KMS-11 (cell line): ENCODE data around the gene DUS4L.

Source experiments
- H2AFZ ChIP-seq: fragments of 200-600 bp; sonication (generic); 2 replicates; pipeline ENCODE4 v1.6.1; 2016; ENCODE audit warnings: antibody characterized with exemption, mixed run types, low read depth
- H3K27ac ChIP-seq: fragments of 200-600 bp; sonication (generic); 2 replicates; pipeline ENCODE4 v1.6.1; 2016; ENCODE audit warnings: mild to moderate bottlenecking, mixed run types
- H3K27me3 ChIP-seq: fragments of 200-600 bp; sonication (generic); 2 replicates; pipeline ENCODE4 v1.6.1; 2017; ENCODE audit warnings: mild to moderate bottlenecking, low read depth, mixed run types, moderate library complexity; ENCODE audit not compliant: insufficient read depth
- H3K36me3 ChIP-seq: fragments of 200-600 bp; sonication (generic); 2 replicates; pipeline ENCODE4 v1.6.1; 2017; ENCODE audit warnings: mild to moderate bottlenecking, mixed run types; ENCODE audit not compliant: insufficient read depth
- H3K4me1 ChIP-seq: fragments of 200-600 bp; sonication (generic); 2 replicates; pipeline ENCODE4 v1.6.1; 2016; ENCODE audit warnings: mild to moderate bottlenecking, low read depth, mixed run types; ENCODE audit not compliant: poor library complexity, severe bottlenecking
- H3K4me2 ChIP-seq: fragments of 200-600 bp; sonication (generic); 2 replicates; pipeline ENCODE4 v1.7.0; 2016; ENCODE audit warnings: mild to moderate bottlenecking, mixed run types
- H3K4me3 ChIP-seq: fragments of 200-600 bp; sonication (generic); IDR thresholded peaks from 2 replicates; pipeline ENCODE4 v1.6.1; 2017; ENCODE audit warnings: low read depth, low read length, mixed read lengths; ENCODE audit not compliant: insufficient read depth
- H3K79me2 ChIP-seq: fragments of 200-600 bp; sonication (generic); 2 replicates; pipeline ENCODE4 v1.6.1; 2016; ENCODE audit warnings: low read depth, mixed run types; ENCODE audit not compliant: insufficient read depth
- H3K9ac ChIP-seq: fragments of 200-600 bp; sonication (generic); 2 replicates; pipeline ENCODE4 v1.6.1; 2016; ENCODE audit warnings: mild to moderate bottlenecking, mixed run types
- H4K20me1 ChIP-seq: fragments of 200-600 bp; sonication (generic); 2 replicates; pipeline ENCODE4 v1.6.1; 2016; ENCODE audit warnings: mild to moderate bottlenecking, mixed run types; ENCODE audit not compliant: insufficient read depth
- TF ChIP-seq, protein P1 (sequence below): fragments of 200-600 bp; sonication (generic); conservative IDR thresholded peaks from 2 replicates; pipeline ENCODE4 v1.6.1; 2017; ENCODE audit warnings: low read depth, mild to moderate bottlenecking, antibody characterized with exemption, low read length, moderate library complexity, mixed read lengths

The DUS4L gene

DNA sequence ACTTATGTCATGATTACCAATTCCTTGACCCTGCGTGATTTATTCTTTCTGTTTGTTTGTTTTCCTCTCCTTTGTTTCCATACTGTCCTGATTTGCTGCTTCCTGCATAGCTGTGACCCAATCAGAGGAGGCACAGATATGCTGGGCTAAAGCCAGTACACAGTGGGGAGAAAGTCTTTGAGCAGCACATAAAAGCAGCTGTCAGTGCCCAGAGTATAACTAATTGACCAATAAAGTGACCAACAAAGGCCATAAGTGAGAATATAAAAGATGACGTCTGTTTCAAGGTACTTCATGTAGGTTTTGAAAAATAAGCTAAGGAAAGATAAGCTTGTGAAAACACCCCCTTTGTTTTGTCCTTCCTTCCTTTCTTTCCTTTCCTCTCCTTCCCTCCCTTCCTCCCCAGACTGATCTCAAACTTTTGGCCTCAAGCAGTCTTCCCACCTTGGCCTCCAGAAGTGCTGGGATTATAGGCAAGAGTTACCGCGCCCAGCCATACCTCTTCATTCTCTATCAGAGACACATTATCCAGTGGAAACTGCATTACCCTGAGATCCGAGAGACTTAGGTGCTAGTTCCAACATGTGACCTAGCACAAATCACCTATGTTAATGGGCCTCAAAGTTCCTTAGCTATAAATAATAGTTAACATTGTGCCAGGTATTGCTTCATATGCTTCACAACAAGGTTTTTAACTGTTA, 33.3 kb downstream of the DUS4L start:
- Histone ChIP-seq H3K27me3 (no peaks in the 10 kb centered on the region), H3K79me2 (no peaks in the 10 kb centered on the region), H2AFZ (no peak overlapping the region), H3K4me2 (no peak overlapping the region), H4K20me1 (no peaks in the 10 kb centered on the region), H3K36me3 (no peaks in the 10 kb centered on the region), H3K4me1 (no peaks in the 10 kb centered on the region), H3K9ac (no peak overlapping the region), H3K27ac (no peak overlapping the region), H3K4me3 (no peak overlapping the region)
- TF ChIP-seq, protein P1, sequence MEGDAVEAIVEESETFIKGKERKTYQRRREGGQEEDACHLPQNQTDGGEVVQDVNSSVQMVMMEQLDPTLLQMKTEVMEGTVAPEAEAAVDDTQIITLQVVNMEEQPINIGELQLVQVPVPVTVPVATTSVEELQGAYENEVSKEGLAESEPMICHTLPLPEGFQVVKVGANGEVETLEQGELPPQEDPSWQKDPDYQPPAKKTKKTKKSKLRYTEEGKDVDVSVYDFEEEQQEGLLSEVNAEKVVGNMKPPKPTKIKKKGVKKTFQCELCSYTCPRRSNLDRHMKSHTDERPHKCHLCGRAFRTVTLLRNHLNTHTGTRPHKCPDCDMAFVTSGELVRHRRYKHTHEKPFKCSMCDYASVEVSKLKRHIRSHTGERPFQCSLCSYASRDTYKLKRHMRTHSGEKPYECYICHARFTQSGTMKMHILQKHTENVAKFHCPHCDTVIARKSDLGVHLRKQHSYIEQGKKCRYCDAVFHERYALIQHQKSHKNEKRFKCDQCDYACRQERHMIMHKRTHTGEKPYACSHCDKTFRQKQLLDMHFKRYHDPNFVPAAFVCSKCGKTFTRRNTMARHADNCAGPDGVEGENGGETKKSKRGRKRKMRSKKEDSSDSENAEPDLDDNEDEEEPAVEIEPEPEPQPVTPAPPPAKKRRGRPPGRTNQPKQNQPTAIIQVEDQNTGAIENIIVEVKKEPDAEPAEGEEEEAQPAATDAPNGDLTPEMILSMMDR, result no peak

DNA sequence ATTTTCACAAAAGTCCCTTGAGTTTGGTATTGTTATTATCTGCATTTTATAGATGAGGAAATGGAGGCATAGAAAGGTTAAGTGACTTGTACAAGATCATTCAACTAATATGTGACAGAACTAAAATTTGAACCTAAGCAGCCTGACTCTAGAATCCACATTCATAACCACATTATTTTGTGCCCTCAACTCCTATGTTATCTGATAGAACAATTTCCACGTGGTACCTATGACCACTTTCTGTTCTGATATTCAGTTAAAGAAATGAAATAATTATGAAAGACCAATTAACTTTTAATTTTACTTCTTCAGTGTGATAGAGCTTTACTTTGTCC, 33.8 kb downstream of the DUS4L start:
- Histone ChIP-seq H3K27ac (no peak overlapping the region), H3K4me2 (no peak overlapping the region), H2AFZ (no peak overlapping the region), H3K36me3 (no peaks in the 10 kb centered on the region), H3K79me2 (no peaks in the 10 kb centered on the region), H3K4me1 (no peaks in the 10 kb centered on the region), H3K9ac (no peak overlapping the region), H4K20me1 (no peaks in the 10 kb centered on the region), H3K27me3 (no peaks in the 10 kb centered on the region), H3K4me3 (no peak overlapping the region)
- TF ChIP-seq, protein P1, result no peak

DNA sequence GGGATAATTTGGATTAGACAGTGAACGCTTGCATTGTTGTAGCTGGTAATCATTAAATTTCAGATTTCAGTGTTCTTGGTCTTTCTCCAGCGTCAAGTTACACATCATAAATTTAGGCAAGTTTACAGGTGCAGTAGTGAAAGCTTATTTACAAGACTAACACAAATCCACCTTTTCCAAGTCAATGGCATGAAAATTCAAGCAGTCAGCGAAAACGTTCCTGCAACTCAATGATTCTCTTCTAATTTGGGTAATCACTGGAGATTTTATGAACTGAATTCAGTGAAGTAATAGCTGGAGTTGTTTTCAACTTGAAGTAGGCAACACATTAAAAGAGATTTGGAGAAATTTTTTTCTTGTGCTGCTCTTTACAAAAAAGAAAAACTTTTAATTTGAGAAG, 34.2 kb downstream of the DUS4L start:
- no peak overlapping the region for H3K4me3 ChIP-seq
- TF ChIP-seq, protein P1, result no peak

DNA sequence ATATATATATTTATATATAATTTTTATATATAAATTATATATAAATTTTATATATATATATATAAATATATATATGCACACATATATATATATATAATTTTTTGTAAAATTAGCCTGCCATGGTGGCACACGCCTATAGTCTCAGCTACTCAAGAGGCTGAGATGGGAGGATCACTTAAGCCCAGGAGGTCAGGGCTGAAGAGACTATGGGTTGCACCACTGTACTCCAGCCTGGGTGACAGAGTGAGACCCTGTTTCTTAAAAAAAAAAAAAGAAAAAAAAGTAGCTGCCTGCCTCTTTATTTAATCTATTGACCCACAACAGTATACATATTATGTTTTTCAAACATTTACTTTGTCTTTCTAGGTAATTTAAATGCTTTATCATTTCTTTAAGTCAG, 35.5 kb downstream of the DUS4L start:
- Histone ChIP-seq H3K79me2 (no peaks in the 10 kb centered on the region), H3K27ac (no peak overlapping the region), H3K9ac (no peak overlapping the region), H3K4me3 (no peak overlapping the region), H4K20me1 (no peaks in the 10 kb centered on the region), H3K4me1 (no peaks in the 10 kb centered on the region), H3K36me3 (no peaks in the 10 kb centered on the region), H3K27me3 (no peaks in the 10 kb centered on the region), H3K4me2 (no peak overlapping the region), H2AFZ (no peak overlapping the region)
- TF ChIP-seq, protein P1, result no peak

More for the DNA sequence above, 34.2 kb downstream of the DUS4L start:
- H3K4me2 ChIP-seq, result no peak overlapping the region
- H3K36me3 ChIP-seq, result no peaks in the 10 kb centered on the region
- no peak overlapping the region for H3K9ac ChIP-seq
- no peak overlapping the region for H2AFZ ChIP-seq
- H3K4me1 ChIP-seq, result no peaks in the 10 kb centered on the region
- H3K27ac ChIP-seq, result no peak overlapping the region
- H3K79me2 ChIP-seq, result no peaks in the 10 kb centered on the region
- no peaks in the 10 kb centered on the region for H3K27me3 ChIP-seq
- no peaks in the 10 kb centered on the region for H4K20me1 ChIP-seq
